Smooth muscle cell (in vitro differentiated cells): ENCODE results near the gene CLTCL1. TPM values are rescaled to one million over a fixed set of nuclear protein-coding genes. Genes with fewer than 3 reads are reported as not detected.

Source experiments
- DNase-seq: peaks from one replicate; lab custom pipeline; 2025; ENCODE audit not compliant: unreplicated experiment; lab: John Stamatoyannopoulos, UW
- H2AFZ ChIP-seq: fragments of 200-600 bp; sonication (generic); 2 replicates; pipeline ENCODE4 v1.6.0; 2016; ENCODE audit warnings: antibody characterized with exemption, low read depth, mild to moderate bottlenecking
- H3F3A ChIP-seq: fragments of 200-600 bp; sonication (generic); 2 replicates; pipeline ENCODE4 v1.6.0; 2017; ENCODE audit warnings: antibody characterized with exemption, low read depth
- H3K27ac ChIP-seq: fragments of 200-600 bp; sonication (generic); 2 replicates; pipeline ENCODE4 v1.5.1; 2016; ENCODE audit warnings: low read depth, mild to moderate bottlenecking
- H3K27me3 ChIP-seq: fragments of 200-600 bp; sonication (generic); 2 replicates; pipeline ENCODE4 v1.6.1; 2016; ENCODE audit warnings: low read depth, mild to moderate bottlenecking
- H3K36me3 ChIP-seq: fragments of 200-600 bp; sonication (generic); 2 replicates; pipeline ENCODE4 v1.5.1; 2016; ENCODE audit warnings: low read depth
- H3K4me1 ChIP-seq: fragments of 200-600 bp; sonication (generic); 2 replicates; pipeline ENCODE4 v1.5.1; 2016; ENCODE audit warnings: low read depth
- H3K4me2 ChIP-seq: fragments of 200-600 bp; sonication (generic); 2 replicates; pipeline ENCODE4 v1.6.0; 2016; ENCODE audit warnings: mild to moderate bottlenecking
- H3K4me3 ChIP-seq: fragments of 200-600 bp; sonication (generic); 2 replicates; pipeline ENCODE4 v1.5.1; 2016; ENCODE audit warnings: mild to moderate bottlenecking
- H3K79me2 ChIP-seq: fragments of 200-600 bp; sonication (generic); 2 replicates; pipeline ENCODE4 v1.6.0; 2016; ENCODE audit warnings: low read depth, mild to moderate bottlenecking
- H3K9ac ChIP-seq: fragments of 200-600 bp; sonication (generic); 2 replicates; pipeline ENCODE4 v1.6.0; 2016; ENCODE audit warnings: low read depth
- H3K9me3 ChIP-seq: fragments of 200-600 bp; sonication (generic); replicated peaks from 2 replicates; pipeline ENCODE4 v1.5.1; 2016; ENCODE audit warnings: low read depth
- H4K20me1 ChIP-seq: fragments of 200-600 bp; sonication (generic); 2 replicates; pipeline ENCODE4 v1.6.0; 2016; ENCODE audit warnings: low read depth
- WGBS: methylation state at CpG from one replicate; pipeline ENCODE4 v1.1.7; 2016; ENCODE audit warnings: low lambda C conversion rate; 5-methylcytosine and 5-hydroxymethylcytosine counted together
- polyA plus RNA-seq: library from polyadenylated mRNA; unstranded; fragments of >200 nt; fragmentation: Nextera tagmentation; extraction: Ambion mirVana; gene quantifications from 2 replicates; pipeline ENCODE4 v1.2.1, GENCODE V29; 2016
- total RNA-seq: library from RNA; depleted of rRNA; stranded (reverse); fragments of >200 nt; gene quantifications from 2 replicates; pipeline ENCODE4 v1.2.3, GENCODE V29; 2014
- TF ChIP-seq, protein P1 (sequence below): fragments of 200-600 bp; sonication (generic); IDR thresholded peaks from 2 replicates; pipeline ENCODE4 v1.5.1; 2017; ENCODE audit warnings: borderline replicate concordance, mild to moderate bottlenecking, antibody characterized with exemption; ENCODE audit not compliant: insufficient read depth, poor library complexity, severe bottlenecking

The CLTCL1 gene
- total and polyA plus RNA-seq, 2 experiments from 2014 or later = 4.7 to 9.0 TPM

- 95% methylated on average over 6 of the region's 6 CpGs for WGBS
- Histone ChIP-seq H3K79me2 (no peaks in the 10 kb centered on the region), H3K4me1 (no peaks in the 10 kb centered on the region), H3F3A (no peaks in the 10 kb centered on the region), H3K4me3 (no peak overlapping the region), H3K27me3 (no peaks in the 10 kb centered on the region), H3K36me3 (no peaks in the 10 kb centered on the region), H4K20me1 (no peaks in the 10 kb centered on the region), H3K27ac (no peak overlapping the region), H3K9ac (no peak overlapping the region), H3K4me2 (no peak overlapping the region), H2AFZ (no peak overlapping the region), H3K9me3 (no peaks in the 10 kb centered on the region)
- TF ChIP-seq, protein P1, sequence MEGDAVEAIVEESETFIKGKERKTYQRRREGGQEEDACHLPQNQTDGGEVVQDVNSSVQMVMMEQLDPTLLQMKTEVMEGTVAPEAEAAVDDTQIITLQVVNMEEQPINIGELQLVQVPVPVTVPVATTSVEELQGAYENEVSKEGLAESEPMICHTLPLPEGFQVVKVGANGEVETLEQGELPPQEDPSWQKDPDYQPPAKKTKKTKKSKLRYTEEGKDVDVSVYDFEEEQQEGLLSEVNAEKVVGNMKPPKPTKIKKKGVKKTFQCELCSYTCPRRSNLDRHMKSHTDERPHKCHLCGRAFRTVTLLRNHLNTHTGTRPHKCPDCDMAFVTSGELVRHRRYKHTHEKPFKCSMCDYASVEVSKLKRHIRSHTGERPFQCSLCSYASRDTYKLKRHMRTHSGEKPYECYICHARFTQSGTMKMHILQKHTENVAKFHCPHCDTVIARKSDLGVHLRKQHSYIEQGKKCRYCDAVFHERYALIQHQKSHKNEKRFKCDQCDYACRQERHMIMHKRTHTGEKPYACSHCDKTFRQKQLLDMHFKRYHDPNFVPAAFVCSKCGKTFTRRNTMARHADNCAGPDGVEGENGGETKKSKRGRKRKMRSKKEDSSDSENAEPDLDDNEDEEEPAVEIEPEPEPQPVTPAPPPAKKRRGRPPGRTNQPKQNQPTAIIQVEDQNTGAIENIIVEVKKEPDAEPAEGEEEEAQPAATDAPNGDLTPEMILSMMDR = no peak
- DNase-seq = no peak
Measured at GRCh38 chr22:19193879-19194278, 97.6 kb downstream of the CLTCL1 start.

- TF ChIP-seq, protein P1 = no peak
- 92% methylated on average over 6 of the region's 6 CpGs for WGBS
Measured at GRCh38 chr22:19187716-19188563, 103.6 kb downstream of the CLTCL1 start.

GRCh38 chr22:19184276-19184997, 107.1 kb downstream of the CLTCL1 start:
- Histone ChIP-seq H3K9me3 (no peaks in the 10 kb centered on the region), H3K9ac (no peak overlapping the region), H3K4me3 (no peak overlapping the region), H3K4me2 (no peak overlapping the region), H3K79me2 (no peaks in the 10 kb centered on the region), H3K4me1 (no peaks in the 10 kb centered on the region), H4K20me1 (no peaks in the 10 kb centered on the region), H3K27me3 (no peaks in the 10 kb centered on the region), H3K36me3 (no peaks in the 10 kb centered on the region), H2AFZ (no peak overlapping the region), H3K27ac (no peak overlapping the region), H3F3A (no peaks in the 10 kb centered on the region)
- TF ChIP-seq, protein P1 = no peak
- 94% methylated on average over 20 of the region's 20 CpGs for WGBS
- no peak for DNase-seq

More at GRCh38 chr22:19187716-19188563, 103.6 kb downstream of the CLTCL1 start:
- no peak overlapping the region for H3K4me3 ChIP-seq
- H3K79me2 ChIP-seq = no peaks in the 10 kb centered on the region
- H4K20me1 ChIP-seq = no peaks in the 10 kb centered on the region
- no peaks in the 10 kb centered on the region for H3K27me3 ChIP-seq
- H2AFZ ChIP-seq = no peak overlapping the region
- no peaks in the 10 kb centered on the region for H3K36me3 ChIP-seq
- H3K4me1 ChIP-seq = no peaks in the 10 kb centered on the region
- no peaks in the 10 kb centered on the region for H3K9me3 ChIP-seq
- H3F3A ChIP-seq = no peaks in the 10 kb centered on the region
- H3K4me2 ChIP-seq = no peak overlapping the region
- no peak overlapping the region for H3K27ac ChIP-seq
- no peak for DNase-seq
- no peak overlapping the region for H3K9ac ChIP-seq
